H1 (cell line): ENCODE data around the gene SMARCD1. TPM values are rescaled to one million over a fixed set of nuclear protein-coding genes. Genes with fewer than 3 reads are reported as not detected.
A peak's percentile ranks its signal among the peaks of the same experiment; 100 is the strongest.

ENCODE experiments used
- BRCA1 ChIP-seq: IDR thresholded peaks from 2 replicates; pipeline ENCODE4 v1.6.1; 2012; ENCODE audit warnings: low read depth, low read length, improper control_type of control experiment
- CTCF ChIP-seq, 3 experiments: IDR thresholded peaks; 1 replicate in 2 of 3; 2 replicates in 1 of 3; pipeline versions ENCODE4 v1.5.1 to v1.6.1; 2011; ENCODE audit warnings: low read length in 3 of 3, mild to moderate bottlenecking in 3 of 3, inconsistent platforms in 2 of 3, low read depth in 1 of 3, moderate library complexity in 1 of 3; ENCODE audit not compliant: insufficient read depth in 1 of 3; ENCODE audit errors: control extremely low read depth in 1 of 3
- EGR1 ChIP-seq: IDR thresholded peaks from 2 replicates; pipeline ENCODE4 v1.6.1; 2011; ENCODE audit warnings: low read depth, low read length, borderline replicate concordance
- EZH2 ChIP-seq: fragments of 200-600 bp; sonication (generic); IDR thresholded peaks from 2 replicates; pipeline ENCODE4 v1.7.1; 2012; ENCODE audit warnings: low read depth, mild to moderate bottlenecking, moderate library complexity, low read length, inconsistent platforms; ENCODE audit not compliant: severe bottlenecking
- GTF2F1 ChIP-seq: IDR thresholded peaks from 2 replicates; pipeline ENCODE4 v1.6.1; 2012; ENCODE audit warnings: low read depth, low read length, improper control_type of control experiment, borderline replicate concordance
- RAD21 ChIP-seq, 2 experiments: IDR thresholded peaks in 1 of 2; conservative IDR thresholded peaks in 1 of 2; 2 replicates each; pipeline ENCODE4 v1.6.1; 2011; ENCODE audit warnings: low read depth in 2 of 2, low read length in 2 of 2, improper control_type of control experiment in 1 of 2, inconsistent platforms in 1 of 2, mild to moderate bottlenecking in 1 of 2, moderate library complexity in 1 of 2
- RBBP5 ChIP-seq: IDR thresholded peaks from 2 replicates; pipeline ENCODE4 v1.7.1; 2012; ENCODE audit warnings: low read depth, mild to moderate bottlenecking, inconsistent platforms, low read length, moderate library complexity, borderline replicate concordance
- RNF2 ChIP-seq: fragments of 200-900, 300-1000 bp; sonication (generic); IDR thresholded peaks from 2 replicates; pipeline ENCODE4 v1.7.1; 2016; ENCODE audit warnings: borderline replicate concordance, low read depth, mild to moderate bottlenecking, antibody characterized with exemption, low read length; ENCODE audit not compliant: poor library complexity, severe bottlenecking; ENCODE audit errors: missing control alignments
- TEAD4 ChIP-seq: IDR thresholded peaks from 2 replicates; pipeline ENCODE4 v1.6.1; 2012; ENCODE audit warnings: low read depth, low read length, inconsistent platforms, mixed read lengths
- polyA plus RNA-seq, 7 experiments: library from polyadenylated mRNA; depleted of rRNA in 3 of 7; stranded (reverse) in 5 of 7; unstranded in 2 of 7; fragments of >200 nt in 5 of 7; fragments of 200-250 nt in 2 of 7; gene quantifications; 1 replicate in 5 of 7; 2 replicates in 1 of 7; 4 replicates in 1 of 7; pipeline versions ENCODE4 v1.2.1 to v1.2.3, GENCODE V29; 2011 to 2013; ENCODE audit warnings: missing spikeins in 2 of 7, mixed read lengths in 2 of 7
- total RNA-seq: library from RNA; stranded (reverse); fragmentation: NEBNext Ultra II Directional; extraction: Animal tissue kit (Norgen Biotek cat#: 25700); gene quantifications from 2 replicates; pipeline ENCODE4 v1.2.1, GENCODE V29; 2021

The SMARCD1 gene
- total and polyA plus RNA-seq, 2 of the 8 experiments (the other 6 are each of a cell fraction or from before 2014, with no cell fraction given) = 128 to 130 TPM

GRCh38 chr12:50074936-50075807 is 10.0 kb upstream of the SMARCD1 start (continued):
- TF ChIP-seq EZH2 (no peak), RNF2 (no peak), CTCF (IDR thresholded peaks at IDR 0.05; ENCODE audit: control extremely low read depth in 1 of 3, insufficient read depth in 1 of 3, low read depth in 1 of 3, low read length in 3 of 3) (peak; percentile 92 to 94 (median 94)), EGR1 (no peak), RBBP5 (0 out of 2 replicates have a peak, but pooled peaks have one; percentile 50), BRCA1 (0 out of 2 replicates have a peak, but pooled peaks have one; percentile 46), TEAD4 (peak; percentile 71; the same call in 1 of the 2 replicates), GTF2F1 (0 out of 2 replicates have a peak, but pooled peaks have one; percentile 20), RAD21 (IDR thresholded peaks at IDR 0.05 in 1 of 2, conservative IDR thresholded peaks at IDR 0.05 in 1 of 2; ENCODE audit: low read depth in 2 of 2, low read length in 2 of 2) (peak; percentile 96 to 97)
